OCI-LY3 (cell line): ENCODE results near the gene PRKAR1B.

Source experiments
- H2AFZ ChIP-seq: fragments of 200-600, 300-600 bp; shearing (Covaris generic); 2 replicates; pipeline ENCODE4 v1.6.0; 2014; ENCODE audit warnings: antibody characterized with exemption, low read depth, low read length
- H3K27ac ChIP-seq: fragments of 200-600, 300-600 bp; sonication (generic); 2 replicates; pipeline ENCODE4 v1.5.1; 2014; ENCODE audit warnings: mild to moderate bottlenecking, low read length, moderate library complexity, mixed read lengths
- H3K27me3 ChIP-seq: fragments of 200-600, 300-600 bp; sonication (generic); 2 replicates; pipeline ENCODE4 v1.6.1; 2014; ENCODE audit warnings: low read depth, low read length, mixed read lengths
- H3K36me3 ChIP-seq: fragments of 200-600, 300-600 bp; sonication (generic); replicated peaks from 2 replicates; pipeline ENCODE3; 2014; ENCODE audit warnings: low read depth, low read length, mixed read lengths
- H3K4me1 ChIP-seq: fragments of 300-600, 200-600 bp; sonication (generic); 2 replicates; pipeline ENCODE4 v1.6.1; 2014; ENCODE audit warnings: low read length, mixed read lengths
- H3K4me2 ChIP-seq: fragments of 200-600, 300-600 bp; sonication (generic); 2 replicates; pipeline ENCODE4 v1.6.1; 2014; ENCODE audit warnings: low read length, mixed read lengths
- H3K4me3 ChIP-seq: fragments of 300-600, 200-600 bp; sonication (generic); 2 replicates; pipeline ENCODE4 v1.5.1; 2014; ENCODE audit warnings: antibody characterized with exemption, mild to moderate bottlenecking, low read length, moderate library complexity
- H3K79me2 ChIP-seq: fragments of 300-600, 200-600 bp; shearing (Covaris generic); 2 replicates; pipeline ENCODE4 v1.6.1; 2014; ENCODE audit warnings: mild to moderate bottlenecking, low read length, mixed read lengths
- H3K9ac ChIP-seq: fragments of 300-600, 200-600 bp; shearing (Covaris generic); 2 replicates; pipeline ENCODE4 v1.6.0; 2014; ENCODE audit warnings: mild to moderate bottlenecking, low read length, moderate library complexity
- H3K9me3 ChIP-seq: fragments of 200-600, 300-600 bp; shearing (Covaris generic); 2 replicates; pipeline ENCODE4 v1.6.1; 2014; ENCODE audit warnings: low read length, mixed read lengths; ENCODE audit not compliant: insufficient read depth
- H4K20me1 ChIP-seq: fragments of 200-600, 300-600 bp; sonication (generic); 2 replicates; pipeline ENCODE4 v1.6.1; 2016; ENCODE audit warnings: low read length, mixed read lengths; ENCODE audit not compliant: insufficient read depth
- EZH2phosphoT487 ChIP-seq: fragments of 200-600 bp; shearing (Covaris generic); IDR thresholded peaks from 2 replicates; pipeline ENCODE4 v1.6.1; 2018; ENCODE audit warnings: antibody characterized with exemption, mixed run types, low read depth
- TF ChIP-seq, protein P1 (sequence below): fragments of 200-600, 300-600 bp; sonication (generic); IDR thresholded peaks from 2 replicates; pipeline ENCODE4 v1.5.1; 2014; ENCODE audit warnings: antibody characterized with exemption, low read length, low read depth

Gene PRKAR1B

DNA sequence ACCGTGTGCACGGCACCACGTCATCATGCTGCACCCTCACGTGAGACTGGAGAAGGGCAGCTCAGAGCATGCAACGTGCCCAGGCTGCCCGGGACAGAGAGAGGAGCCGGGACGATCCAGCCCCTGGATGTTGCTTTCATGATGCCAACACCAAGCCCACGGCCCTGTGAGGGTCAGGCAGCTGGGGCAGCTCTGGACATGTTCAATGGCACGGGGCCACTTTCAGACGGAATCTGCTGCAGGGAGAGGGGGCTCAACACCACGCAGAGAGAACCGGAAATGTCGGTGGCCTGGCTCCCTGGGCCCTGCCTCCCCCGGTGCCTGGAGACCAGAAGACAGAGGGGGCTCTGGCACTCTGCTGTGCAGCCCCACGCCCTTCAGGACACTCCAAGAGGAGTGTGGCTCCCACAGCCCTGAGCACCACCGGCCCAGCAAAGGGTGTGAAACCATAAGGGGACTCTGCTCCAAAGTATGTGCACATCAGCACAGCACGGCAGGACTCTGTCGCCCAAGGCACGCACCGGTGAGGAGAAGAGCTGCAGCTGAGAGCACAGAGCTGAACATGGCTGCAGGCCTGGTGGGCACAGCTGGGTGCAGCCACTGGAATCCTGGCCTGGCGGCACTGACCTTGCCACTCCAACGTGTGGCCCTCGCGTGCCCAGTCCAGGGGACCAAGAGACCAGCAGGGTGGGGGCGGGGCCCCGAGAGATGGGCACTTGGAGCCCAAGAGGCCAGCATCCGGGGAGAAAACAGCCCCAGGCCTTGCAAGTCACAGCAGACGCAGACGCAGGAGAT is 137.1 kb downstream of the PRKAR1B start:
- Histone ChIP-seq H3K4me3 (no peak overlapping the region), H2AFZ (no peak overlapping the region), H4K20me1 (no peaks in the 10 kb centered on the region), H3K27me3 (no peaks in the 10 kb centered on the region), H3K9ac (no peak overlapping the region), H3K4me1 (no peaks in the 10 kb centered on the region), H3K4me2 (no peak overlapping the region), H3K9me3 (no peaks in the 10 kb centered on the region), H3K36me3 (no peaks in the 10 kb centered on the region), H3K27ac (no peak overlapping the region), H3K79me2 (no peaks in the 10 kb centered on the region)
- TF ChIP-seq, protein P1, sequence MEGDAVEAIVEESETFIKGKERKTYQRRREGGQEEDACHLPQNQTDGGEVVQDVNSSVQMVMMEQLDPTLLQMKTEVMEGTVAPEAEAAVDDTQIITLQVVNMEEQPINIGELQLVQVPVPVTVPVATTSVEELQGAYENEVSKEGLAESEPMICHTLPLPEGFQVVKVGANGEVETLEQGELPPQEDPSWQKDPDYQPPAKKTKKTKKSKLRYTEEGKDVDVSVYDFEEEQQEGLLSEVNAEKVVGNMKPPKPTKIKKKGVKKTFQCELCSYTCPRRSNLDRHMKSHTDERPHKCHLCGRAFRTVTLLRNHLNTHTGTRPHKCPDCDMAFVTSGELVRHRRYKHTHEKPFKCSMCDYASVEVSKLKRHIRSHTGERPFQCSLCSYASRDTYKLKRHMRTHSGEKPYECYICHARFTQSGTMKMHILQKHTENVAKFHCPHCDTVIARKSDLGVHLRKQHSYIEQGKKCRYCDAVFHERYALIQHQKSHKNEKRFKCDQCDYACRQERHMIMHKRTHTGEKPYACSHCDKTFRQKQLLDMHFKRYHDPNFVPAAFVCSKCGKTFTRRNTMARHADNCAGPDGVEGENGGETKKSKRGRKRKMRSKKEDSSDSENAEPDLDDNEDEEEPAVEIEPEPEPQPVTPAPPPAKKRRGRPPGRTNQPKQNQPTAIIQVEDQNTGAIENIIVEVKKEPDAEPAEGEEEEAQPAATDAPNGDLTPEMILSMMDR: no peak
- no peak for TF ChIP-seq EZH2phosphoT487

DNA sequence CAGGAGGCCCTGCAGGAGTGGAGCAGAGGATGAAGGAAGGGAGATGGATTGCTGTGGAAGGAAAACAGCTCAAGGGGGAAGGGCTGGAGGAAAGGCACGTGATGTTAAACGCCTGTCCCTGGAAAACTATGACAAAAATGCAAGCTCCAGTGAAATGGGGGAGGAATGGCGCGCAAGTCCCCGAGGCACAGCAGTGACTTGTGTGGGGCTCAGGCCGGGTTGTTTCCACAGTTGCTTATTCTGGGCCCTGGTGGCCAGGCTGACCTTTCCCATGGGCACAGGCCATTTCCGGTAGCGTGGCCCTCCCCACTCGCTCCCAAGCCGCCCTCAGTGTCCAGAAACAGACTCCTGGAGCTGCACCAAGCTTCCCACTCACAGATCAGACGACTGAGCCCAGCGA is 139.3 kb downstream of the PRKAR1B start:
- Histone ChIP-seq H3K27ac (no peak overlapping the region), H3K4me1 (no peaks in the 10 kb centered on the region), H3K9ac (no peak overlapping the region), H3K4me3 (no peak overlapping the region), H3K4me2 (no peak overlapping the region), H3K79me2 (no peaks in the 10 kb centered on the region), H3K9me3 (no peaks in the 10 kb centered on the region), H3K27me3 (no peaks in the 10 kb centered on the region), H2AFZ (no peak overlapping the region), H3K36me3 (no peaks in the 10 kb centered on the region), H4K20me1 (no peaks in the 10 kb centered on the region)
- no peak for TF ChIP-seq EZH2phosphoT487
- TF ChIP-seq, protein P1: no peak

DNA sequence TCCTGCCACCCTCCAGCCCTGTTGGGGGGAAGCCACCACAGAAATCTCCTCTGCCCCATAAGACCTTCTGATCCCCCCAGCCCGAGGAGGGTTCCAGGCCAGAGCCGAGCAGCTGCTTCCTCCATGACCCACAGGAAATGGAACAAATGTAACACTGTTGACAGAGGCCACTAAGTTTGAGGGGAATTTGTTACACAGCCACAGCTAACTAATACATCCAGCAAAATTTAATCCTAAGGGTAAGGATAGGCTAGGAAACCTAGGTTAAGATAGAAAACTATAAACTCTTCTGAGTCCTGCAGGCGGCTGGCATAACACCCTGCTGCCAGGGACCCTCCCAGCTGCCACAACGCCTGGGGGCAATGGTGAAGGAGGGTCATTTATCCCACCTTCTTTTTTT is 140.6 kb downstream of the PRKAR1B start:
- no peaks in the 10 kb centered on the region for H3K4me1 ChIP-seq
- no peak overlapping the region for H2AFZ ChIP-seq
- H4K20me1 ChIP-seq: no peaks in the 10 kb centered on the region
- no peak overlapping the region for H3K27ac ChIP-seq
- no peak overlapping the region for H3K4me3 ChIP-seq
- no peak overlapping the region for H3K9ac ChIP-seq
- no peaks in the 10 kb centered on the region for H3K79me2 ChIP-seq
- H3K36me3 ChIP-seq: no peaks in the 10 kb centered on the region
- H3K27me3 ChIP-seq: no peaks in the 10 kb centered on the region
- H3K9me3 ChIP-seq: no peaks in the 10 kb centered on the region
- TF ChIP-seq EZH2phosphoT487: no peak
- TF ChIP-seq, protein P1: no peak
- no peak overlapping the region for H3K4me2 ChIP-seq

DNA sequence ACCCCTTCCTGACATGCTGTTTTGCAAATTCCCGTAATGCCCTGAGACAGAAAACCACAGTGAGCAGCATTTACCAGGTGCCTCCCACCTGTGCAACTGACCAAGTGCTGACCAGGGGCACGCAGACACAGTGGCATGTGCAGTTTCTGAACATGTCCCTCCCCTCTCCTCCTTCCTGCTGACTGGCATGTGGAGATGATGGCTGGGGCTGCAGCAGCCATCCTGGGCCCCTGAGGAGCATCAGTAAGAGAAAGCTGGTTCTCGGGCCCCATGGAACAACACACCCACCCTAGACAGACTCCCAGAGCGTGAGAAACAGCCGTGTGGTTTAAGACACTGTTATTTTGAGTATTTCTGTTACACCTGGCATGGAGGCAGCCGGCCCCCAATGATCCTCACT is 141.2 kb downstream of the PRKAR1B start:
- Histone ChIP-seq H3K27me3 (no peaks in the 10 kb centered on the region), H3K79me2 (no peaks in the 10 kb centered on the region), H3K9ac (no peak overlapping the region), H2AFZ (no peak overlapping the region), H3K9me3 (no peaks in the 10 kb centered on the region), H3K4me2 (no peak overlapping the region), H4K20me1 (no peaks in the 10 kb centered on the region), H3K4me1 (no peaks in the 10 kb centered on the region), H3K36me3 (no peaks in the 10 kb centered on the region), H3K27ac (no peak overlapping the region), H3K4me3 (no peak overlapping the region)
- TF ChIP-seq, protein P1: no peak
- TF ChIP-seq EZH2phosphoT487: no peak
